T-helper 22 cell (primary cell): ENCODE data around the gene FDPS.

ENCODE experiments used
- DNase-seq: peaks from one replicate; pipeline ENCODE4 v3.0.0-alpha.2; 2020; ENCODE audit warnings: low read depth

Gene FDPS

DNA sequence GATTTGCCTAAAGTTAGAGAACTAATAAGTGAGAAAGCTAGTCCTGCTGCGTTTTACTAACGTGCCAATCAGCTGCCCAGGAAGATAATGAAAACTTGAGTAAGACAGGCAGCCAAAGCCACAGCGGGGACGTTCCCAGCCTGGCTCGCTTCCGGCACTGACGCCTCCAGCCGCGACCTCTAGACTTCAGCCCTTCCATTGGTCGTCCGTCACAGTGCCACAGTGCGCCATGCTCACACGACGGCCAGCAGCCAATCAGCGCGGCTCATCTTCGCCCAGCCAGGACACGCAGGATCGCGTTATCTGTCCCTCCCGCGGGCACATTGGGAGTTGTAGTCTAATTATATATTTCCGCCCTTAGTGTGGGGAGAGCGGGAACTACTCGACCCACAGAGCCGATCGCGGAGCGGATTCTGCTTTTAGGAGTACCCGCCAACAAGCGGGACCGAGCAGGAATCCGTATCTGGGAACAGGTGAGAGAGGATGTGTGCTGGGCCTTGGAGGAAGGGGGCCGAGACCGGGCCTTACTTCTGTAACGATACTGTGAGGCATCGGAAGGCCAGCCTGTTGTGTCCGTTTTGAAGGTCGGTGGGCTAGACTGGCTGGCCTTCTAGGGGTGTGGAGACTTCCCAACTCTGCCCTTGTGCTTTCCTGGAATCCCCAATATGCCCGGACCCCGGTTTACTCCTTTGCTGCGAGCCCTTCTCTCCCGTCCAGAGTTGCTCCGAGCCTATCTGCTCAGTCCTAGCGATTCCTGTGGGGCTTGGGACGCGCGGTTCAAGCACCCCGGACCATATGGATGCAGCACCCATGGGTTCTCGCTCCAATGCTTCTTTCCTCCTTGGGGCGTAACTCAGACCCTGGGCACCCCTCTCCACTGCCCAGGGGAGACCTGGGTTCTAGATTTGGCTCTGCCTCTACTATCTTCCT lies at the start of gene FDPS:
Gene FDPS (plus strand): TSS at position 374 of the 930 bp plus-strand sequence. CDS start 924 bp downstream, outside the sequence.
- DNase-seq: peak; percentile 99

DNA sequence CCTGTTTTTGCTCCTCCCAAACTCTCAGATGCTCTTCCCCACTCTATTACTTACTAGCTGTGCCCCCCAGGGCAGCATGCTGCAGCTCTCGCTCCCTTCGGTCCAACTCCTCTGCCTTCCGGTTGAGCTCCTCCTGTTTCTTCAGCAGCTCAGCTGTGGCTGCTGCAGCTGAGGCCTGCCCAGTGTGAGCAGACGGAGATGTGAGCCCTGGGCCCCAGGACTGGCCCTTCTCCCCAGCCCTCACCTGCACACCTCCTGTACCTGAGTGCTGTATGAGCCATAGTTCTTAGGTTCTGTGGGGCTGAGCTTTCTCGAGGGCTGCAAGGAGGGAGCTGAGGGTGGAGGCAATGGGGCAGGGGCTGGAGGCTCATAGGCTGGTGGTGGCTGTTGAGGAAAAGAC lies 48.4 kb upstream of the FDPS start:
- no peak for DNase-seq

DNA sequence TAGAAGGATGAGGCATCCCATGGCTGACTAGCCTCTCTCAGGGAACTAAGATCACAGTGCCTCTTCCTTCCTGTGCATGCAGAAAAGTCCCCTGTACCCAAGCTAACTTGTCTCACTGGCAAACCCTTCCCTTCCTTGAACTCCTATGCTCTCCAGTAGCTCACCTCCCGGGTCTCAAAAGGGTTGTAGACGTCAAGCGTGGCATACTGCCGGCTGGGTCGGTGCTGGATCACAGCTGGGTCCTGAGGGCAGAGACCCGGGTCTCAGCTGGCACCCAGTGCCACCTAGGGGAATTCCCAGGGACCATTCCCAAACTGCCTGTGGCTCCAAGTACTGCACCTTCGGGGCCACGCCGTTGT lies 47.2 kb upstream of the FDPS start:
- no peak for DNase-seq

- DNase-seq: peak; percentile 86
Measured at GRCh38 chr1:155261852-155262673, 46.6 kb upstream of the FDPS start, which contains the start of gene SCAMP3. SCAMP3 (minus strand) TSS chr1:155262360; CDS start chr1:155262151, 209 bp downstream.

DNA sequence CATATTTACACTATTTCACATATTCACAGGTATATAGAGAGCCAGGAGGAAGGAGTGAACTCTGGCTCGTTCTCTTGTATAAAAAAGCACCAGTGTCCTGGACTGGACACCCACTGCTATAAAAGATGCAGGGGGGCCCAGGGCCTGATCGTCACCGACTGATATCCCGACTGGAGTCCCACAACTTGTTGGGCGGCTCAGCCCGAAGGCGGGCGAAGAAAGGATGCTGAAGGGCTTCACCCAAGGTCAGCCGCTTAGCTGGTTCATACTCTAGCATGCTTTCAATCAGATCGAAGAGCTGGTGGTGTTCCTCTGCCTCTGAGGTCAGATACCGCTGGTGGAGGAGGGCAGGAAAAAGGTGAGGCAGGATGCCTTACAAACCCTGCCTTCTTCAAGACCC lies 45.6 kb upstream of the FDPS start:
- no peak for DNase-seq

DNA sequence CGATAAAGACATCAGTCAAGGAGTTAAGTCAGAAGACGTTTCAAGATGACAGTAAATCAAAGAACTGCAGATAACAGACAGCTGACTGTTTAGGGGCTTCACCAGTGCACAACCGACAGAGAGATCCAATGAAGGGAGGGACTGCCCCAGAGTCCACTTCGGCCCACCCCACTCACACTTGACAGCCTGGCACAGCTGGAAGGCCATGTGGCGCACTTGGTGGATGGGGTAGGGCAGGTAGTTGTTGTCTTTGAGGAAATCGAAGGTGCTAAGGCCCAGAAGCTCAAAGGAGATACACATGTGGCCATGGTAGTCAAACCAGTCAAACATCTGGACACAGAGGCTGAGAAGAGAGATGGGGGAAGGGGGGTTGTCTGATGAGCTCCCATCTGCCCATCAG lies 42.1 kb upstream of the FDPS start:
- DNase-seq: no peak

DNA sequence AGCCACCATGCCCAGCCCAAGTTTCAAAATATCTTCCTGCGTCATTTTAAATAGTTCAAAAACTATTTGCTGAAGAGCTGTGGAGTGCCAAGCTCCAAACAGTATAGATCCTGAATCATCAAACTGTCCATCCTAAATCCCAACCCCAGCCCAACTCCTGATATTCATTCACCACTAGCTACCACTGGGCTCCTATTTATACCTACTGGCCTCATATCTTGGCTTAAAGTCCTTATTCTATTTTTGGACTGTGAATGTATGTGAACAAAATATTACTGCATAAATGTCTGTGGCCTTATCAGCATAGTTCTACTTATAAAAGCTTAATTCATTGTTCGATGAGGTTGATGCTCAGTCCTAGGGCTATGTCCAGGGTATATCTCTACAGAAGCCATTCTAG lies 41.3 kb upstream of the FDPS start:
- DNase-seq: no peak

DNA sequence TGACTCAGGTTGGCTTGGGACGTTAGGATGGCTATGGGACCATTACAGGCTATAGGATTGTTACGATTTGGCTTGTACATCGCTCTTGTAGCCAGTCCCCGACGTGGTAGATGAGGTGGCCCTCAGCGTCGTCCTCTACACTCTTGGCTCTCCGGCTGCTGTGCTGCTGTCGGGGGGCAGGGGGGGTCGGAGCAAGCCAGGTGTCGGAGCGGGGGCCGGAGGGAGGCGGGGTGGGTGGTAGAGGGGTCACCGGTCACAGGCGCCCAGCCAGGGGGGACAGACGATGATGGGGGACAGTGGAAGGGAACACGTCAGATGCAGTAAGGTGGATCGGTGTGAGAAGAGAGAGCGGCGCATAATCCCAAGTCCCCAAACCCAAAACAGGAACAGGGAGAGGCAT lies 40.0 kb upstream of the FDPS start:
- DNase-seq: no peak

- DNase-seq: no peak
Measured at GRCh38 chr1:155269381-155269780, 39.3 kb upstream of the FDPS start.

- no peak for DNase-seq
Measured at GRCh38 chr1:155272466-155273342, 36.0 kb upstream of the FDPS start.

DNA sequence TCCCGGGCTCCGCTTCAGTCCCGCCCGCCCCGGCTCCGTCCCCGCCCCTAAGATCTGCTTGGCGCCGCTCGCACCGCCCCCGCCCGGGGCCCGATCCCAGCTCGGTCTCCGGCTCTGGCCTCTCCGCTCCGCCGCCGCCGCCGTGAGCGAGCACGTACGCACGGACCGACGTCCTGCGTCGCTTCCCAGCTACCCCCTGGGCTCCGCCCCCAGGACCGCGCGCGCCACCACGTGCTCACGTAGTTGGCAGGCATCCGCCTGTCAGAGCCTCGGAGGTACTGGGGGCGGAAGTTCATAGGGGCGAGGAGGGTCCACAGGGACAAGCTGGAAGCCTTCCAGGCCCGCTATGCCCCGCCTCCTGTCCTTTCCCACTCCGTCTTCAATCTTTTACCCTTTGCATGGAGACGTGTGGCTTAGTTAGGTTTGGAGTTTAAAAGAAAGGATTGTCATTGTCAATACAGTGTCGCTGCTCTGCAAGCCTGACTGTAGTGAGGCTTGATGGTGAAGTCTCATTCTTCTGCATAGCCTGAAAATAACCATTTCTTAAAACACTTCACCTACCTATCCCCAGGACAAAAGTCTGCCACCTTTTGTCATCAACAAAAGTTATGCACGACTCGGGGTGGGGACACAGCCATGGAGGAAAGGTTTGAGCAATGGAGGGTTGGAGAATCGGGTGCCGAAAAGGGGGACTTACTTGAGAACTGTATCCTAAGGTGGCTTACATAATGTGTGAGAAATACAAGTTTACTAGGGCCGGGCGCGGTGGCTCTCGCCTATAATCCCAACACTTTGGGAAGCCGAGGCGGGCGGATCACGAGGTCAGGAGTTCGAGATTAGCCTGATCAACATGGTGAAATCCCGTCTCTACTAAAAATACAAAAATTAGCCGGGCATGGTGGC lies 35.1 kb upstream of the FDPS start, which contains the start of gene CLK2:
Gene CLK2 (minus strand): TSS at position 162 of the 903 bp plus-strand sequence. CDS start 2,527 bp downstream, outside the sequence.
- DNase-seq: peak; percentile 91

- DNase-seq: peak; percentile 87
Measured at GRCh38 chr1:155277070-155277901, 31.4 kb upstream of the FDPS start, which contains the start of gene HCN3. HCN3 (plus strand) TSS chr1:155277463; CDS start chr1:155277591, 128 bp downstream.

DNA sequence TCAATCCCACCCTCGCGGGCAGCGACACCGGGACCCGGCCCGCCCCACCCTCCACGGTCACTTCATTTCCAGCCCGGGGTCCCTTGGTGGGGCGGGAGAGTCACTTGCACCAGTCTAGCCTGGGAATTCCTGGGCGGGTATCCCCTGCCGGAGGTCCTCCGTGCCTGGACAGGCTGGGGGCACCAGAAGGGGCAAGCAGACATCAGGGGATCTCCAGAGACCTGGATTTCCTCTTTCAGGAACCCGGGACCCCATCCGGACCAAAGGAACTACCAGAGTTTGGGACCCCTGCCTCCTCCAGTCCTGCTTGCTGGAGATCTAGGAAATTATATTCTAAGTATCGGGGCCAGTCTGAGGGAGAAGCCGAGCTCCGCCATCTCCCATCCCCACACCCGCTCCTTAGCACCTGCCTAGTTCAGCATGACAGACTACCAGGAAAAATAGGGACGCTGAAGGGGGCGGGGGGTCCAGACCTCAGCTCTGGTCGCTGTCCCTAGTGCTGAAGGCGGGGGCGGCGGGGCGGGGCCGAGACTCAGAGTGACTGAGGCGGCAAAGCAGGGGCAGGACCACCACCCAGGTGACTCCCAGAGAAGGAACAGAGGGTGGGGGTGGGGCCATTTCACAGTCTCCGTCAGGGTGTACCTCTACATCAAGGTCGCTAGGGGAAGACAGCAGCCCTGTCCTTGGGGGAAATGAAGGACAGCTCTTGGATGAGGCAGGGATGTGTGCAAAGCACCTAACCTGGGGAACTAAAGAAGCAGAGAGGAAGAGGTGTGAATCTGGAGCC lies 30.6 kb upstream of the FDPS start:
- DNase-seq: peak; percentile 67

DNA sequence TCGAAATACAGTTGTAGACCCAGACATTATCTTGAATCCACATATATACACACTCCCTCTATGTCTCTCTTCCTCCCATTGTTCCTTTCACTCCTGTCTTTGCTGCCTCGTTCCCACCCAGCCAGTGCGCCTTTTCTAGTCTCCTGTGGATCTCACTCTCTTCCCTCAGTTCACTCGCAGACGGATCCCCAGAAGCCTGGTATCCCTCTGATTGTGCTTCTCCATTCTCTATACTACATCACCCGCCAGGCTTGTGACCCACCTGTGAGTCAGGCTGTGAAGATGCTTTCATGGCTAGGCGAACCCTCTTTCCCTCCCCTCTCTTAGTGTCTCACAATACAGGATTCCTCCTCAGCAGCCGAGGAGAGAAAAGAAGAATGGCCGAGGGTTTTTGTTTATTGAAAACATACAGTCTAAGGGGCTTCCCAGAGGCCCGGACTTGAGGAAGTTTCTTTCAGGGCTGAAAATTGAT lies 29.9 kb upstream of the FDPS start:
- DNase-seq: no peak

DNA sequence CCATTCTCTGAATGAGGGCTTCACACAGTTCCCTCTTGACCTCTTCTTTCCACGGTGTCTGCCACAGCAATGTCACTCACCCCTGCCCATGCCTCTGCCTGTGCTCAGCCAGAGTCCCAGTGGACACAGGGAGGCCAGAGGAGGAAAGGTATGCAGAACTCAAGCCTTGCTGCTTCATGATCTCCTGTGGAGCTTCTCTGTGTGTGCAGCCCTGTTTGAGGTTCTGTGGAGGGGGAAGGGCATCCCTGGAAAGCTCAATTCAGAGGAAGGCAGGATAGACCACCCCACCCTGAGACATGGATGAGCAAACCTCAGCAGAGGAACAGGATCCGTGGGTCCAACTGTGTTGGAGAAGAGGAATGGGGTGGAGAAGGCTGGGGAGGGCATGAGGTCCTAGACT lies 29.4 kb upstream of the FDPS start:
- DNase-seq: no peak

GRCh38 chr1:155282488-155283091 lies 26.1 kb upstream of the FDPS start:
- DNase-seq: no peak

DNA sequence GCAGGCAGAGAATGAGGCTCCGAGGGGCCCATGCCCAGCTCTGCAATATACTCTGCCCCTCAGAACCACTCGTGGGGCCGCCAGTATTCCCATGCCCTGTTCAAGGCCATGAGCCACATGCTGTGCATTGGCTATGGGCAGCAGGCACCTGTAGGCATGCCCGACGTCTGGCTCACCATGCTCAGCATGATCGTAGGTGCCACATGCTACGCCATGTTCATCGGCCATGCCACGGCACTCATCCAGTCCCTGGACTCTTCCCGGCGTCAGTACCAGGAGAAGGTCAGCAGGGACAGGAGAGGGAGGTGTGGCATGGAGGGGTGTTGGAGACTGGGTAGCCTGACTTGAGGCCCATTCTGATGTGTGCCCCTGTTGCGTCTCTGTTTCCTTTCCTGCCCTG lies 24.2 kb upstream of the FDPS start:
- no peak for DNase-seq

DNA sequence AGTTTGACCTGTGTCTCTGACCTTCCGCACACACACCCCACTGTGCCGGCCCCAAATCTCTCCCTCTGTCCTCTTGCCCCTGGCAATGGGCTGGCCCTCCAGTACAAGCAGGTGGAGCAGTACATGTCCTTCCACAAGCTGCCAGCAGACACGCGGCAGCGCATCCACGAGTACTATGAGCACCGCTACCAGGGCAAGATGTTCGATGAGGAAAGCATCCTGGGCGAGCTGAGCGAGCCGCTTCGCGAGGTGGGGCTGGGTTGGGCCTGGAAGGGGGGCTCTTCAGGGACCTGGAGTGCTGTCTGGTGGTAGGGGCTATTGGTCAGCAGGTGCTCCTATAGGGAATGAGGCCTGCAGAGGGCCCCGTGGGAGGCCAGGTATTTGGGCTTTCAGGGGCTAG lies 23.6 kb upstream of the FDPS start:
- DNase-seq: no peak
